H1 (cell line): ENCODE measurements around the gene GPC6. TPM values are rescaled to one million over a fixed set of nuclear protein-coding genes. Genes with fewer than 3 reads are reported as not detected.

ENCODE experiments used
- EP300 ChIP-seq, 2 experiments: IDR thresholded peaks; 1 replicate in 1 of 2; 2 replicates in 1 of 2; pipeline ENCODE4 v1.6.1; 2011 to 2012; ENCODE audit warnings: low read depth in 2 of 2, low read length in 2 of 2, mild to moderate bottlenecking in 2 of 2, borderline replicate concordance in 1 of 2, inconsistent platforms in 1 of 2, moderate library complexity in 1 of 2
- polyA plus RNA-seq, 7 experiments: library from polyadenylated mRNA; depleted of rRNA in 3 of 7; stranded (reverse) in 5 of 7; unstranded in 2 of 7; fragments of >200 nt in 5 of 7; fragments of 200-250 nt in 2 of 7; gene quantifications; 1 replicate in 5 of 7; 2 replicates in 1 of 7; 4 replicates in 1 of 7; pipeline versions ENCODE4 v1.2.1 to v1.2.3, GENCODE V29; 2011 to 2013; ENCODE audit warnings: missing spikeins in 2 of 7, mixed read lengths in 2 of 7
- total RNA-seq: library from RNA; stranded (reverse); fragmentation: NEBNext Ultra II Directional; extraction: Animal tissue kit (Norgen Biotek cat#: 25700); gene quantifications from 2 replicates; pipeline ENCODE4 v1.2.1, GENCODE V29; 2021

Gene GPC6
- total and polyA plus RNA-seq, 2 of the 8 experiments (the other 6 are each of a cell fraction or from before 2014, with no cell fraction given), result 5.4 to 12.0 TPM

GRCh38 chr13:94346261-94347019 is 1119.8 kb downstream of the GPC6 start (continued):
- no peak for TF ChIP-seq EP300 (IDR thresholded peaks at IDR 0.05; ENCODE audit: borderline replicate concordance in 1 of 2, low read depth in 2 of 2, low read length in 2 of 2)
